Pancreas (tissue), 10 donors: ENCODE results near the gene SOS2. TPM values are rescaled to one million over a fixed set of nuclear protein-coding genes. Genes with fewer than 3 reads are reported as not detected.

Experiments used
- ATAC-seq, 4 donors: fragments of 200-7000 bp; cut with Tn5 transposase; one replicate each; pipeline versions ENCODE4 v1.8.0 to v1.9.1; 2020; ENCODE audit warnings: mild to moderate bottlenecking in 4 of 4, moderate library complexity in 4 of 4
- DNase-seq, 6 donors: peaks; one replicate each; pipeline ENCODE4 v3.0.0-alpha.2; 2020
- FAIRE-seq: peaks from 2 replicates; lab custom pipeline; 2012; peaks lifted over from hg19 to GRCh38; lab: Jason Lieb, UNC
- H3K27ac ChIP-seq, 4 donors: fragments of 200-600 bp; sonication (generic); 1 replicate in 3 of 4; 2 replicates in 1 of 4; pipeline versions ENCODE4 v1.5.0 to v1.8.0; 2020
- H3K27me3 ChIP-seq, 4 donors: fragments of 200-600 bp; one replicate each; pipeline ENCODE4 v1.8.0; 2021
- H3K36me3 ChIP-seq, 3 donors: fragments of 200-600 bp; sonication (generic) in 1 of 3; one replicate each; pipeline versions ENCODE4 v1.5.0 to v1.8.0; 2020 to 2021
- H3K4me1 ChIP-seq, 3 donors: fragments of 200-600 bp; one replicate each; pipeline ENCODE4 v1.8.0; 2021
- H3K4me3 ChIP-seq, 4 donors: fragments of 200-600 bp; sonication (generic) in 2 of 4; one replicate each; pipeline versions ENCODE4 v1.5.0 to v1.8.0; 2020 to 2021
- H3K9me3 ChIP-seq, 4 donors: fragments of 200-600 bp; one replicate each; pipeline ENCODE4 v1.8.0; 2021
- whole genome bisulfite sequencing, 2 donors: extraction: QIAGEN DNeasy Blood & Tissue Kit; methylation state at CpG; one replicate each; pipeline ENCODE4 v1.1.7; 2013; 5-methylcytosine and 5-hydroxymethylcytosine counted together
- intact Hi-C, 3 donors: fragments of 100-400 bp; cut with DNase I; formaldehyde crosslinking; loops; one replicate each; pipeline versions ENCODE4 v1.11.1 to v1.14.2; 2022
- polyA plus RNA-seq, 2 donors: library from polyadenylated mRNA; stranded (reverse); fragments of 200-250 nt; gene quantifications; one replicate each; pipeline ENCODE4 v1.2.3, GENCODE V29; 2013
- total RNA-seq, 6 donors: library from RNA; stranded (reverse); fragmentation: NEBNext Ultra II Directional in 4 of 6; extraction: Animal tissue kit (Norgen Biotek cat#: 25700) in 4 of 6; gene quantifications; one replicate each; pipeline versions ENCODE4 v1.2.1 to v1.2.4, GENCODE V29; 2021 to 2023
- TF ChIP-seq, protein P1 (sequence below), 4 donors: fragments of 200-600 bp; sonication (generic) in 3 of 4; IDR thresholded peaks; one replicate each; pipeline versions ENCODE4 v1.5.0 to v1.8.0; 2021; ENCODE audit warnings: antibody characterized with exemption in 4 of 4
- donor health status: healthy with polysubstance abuse.
- donor health status: DM: no; HTN: no; CAD: no; lungs with moderate emphysema.
- donor health status: DM: no; HTN: no; CAD: no.
- donor health status: control.
- donor health status: control.
- donor health status: Bipolar disorder and iron deficiency.
- donor health status: DM: yes; HTN: yes; CAD: no.
- donor health status: DM: no; HTN: no; CAD: no.
- donor health status: DM: no; HTN: no; CAD: no.
- donor health status: DM: yes; HTN: yes; CAD: no.

Gene SOS2
- total and polyA plus RNA-seq, 8 donors, result 4.2 to 19.9 (median 10.7) TPM

DNA sequence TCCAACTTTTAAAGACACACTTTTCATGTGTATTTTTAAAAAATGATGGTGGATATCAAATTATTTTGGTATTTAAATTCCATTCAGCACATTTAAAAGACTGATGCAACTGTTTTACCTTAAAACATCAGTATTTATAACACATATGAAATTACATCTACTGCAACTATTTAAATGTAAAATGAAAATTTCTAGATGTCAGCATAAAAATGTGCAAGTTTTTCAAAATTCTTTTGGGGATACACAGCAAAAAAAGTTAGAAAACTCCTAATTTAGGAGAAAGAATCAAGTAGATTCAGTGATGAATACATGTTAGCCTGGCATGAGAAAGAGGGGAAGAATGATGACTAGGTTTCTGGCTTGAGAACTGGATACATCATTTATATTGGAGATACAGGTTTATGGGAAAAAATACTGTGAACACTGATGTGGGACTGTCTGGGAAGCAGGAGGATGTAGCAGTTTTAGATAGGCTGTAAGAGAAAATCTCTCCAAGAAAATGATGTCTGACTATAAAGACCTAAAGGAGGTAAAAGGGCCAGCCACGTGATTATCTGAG, 9.2 kb downstream of the SOS2 start:
- TF ChIP-seq, protein P1, sequence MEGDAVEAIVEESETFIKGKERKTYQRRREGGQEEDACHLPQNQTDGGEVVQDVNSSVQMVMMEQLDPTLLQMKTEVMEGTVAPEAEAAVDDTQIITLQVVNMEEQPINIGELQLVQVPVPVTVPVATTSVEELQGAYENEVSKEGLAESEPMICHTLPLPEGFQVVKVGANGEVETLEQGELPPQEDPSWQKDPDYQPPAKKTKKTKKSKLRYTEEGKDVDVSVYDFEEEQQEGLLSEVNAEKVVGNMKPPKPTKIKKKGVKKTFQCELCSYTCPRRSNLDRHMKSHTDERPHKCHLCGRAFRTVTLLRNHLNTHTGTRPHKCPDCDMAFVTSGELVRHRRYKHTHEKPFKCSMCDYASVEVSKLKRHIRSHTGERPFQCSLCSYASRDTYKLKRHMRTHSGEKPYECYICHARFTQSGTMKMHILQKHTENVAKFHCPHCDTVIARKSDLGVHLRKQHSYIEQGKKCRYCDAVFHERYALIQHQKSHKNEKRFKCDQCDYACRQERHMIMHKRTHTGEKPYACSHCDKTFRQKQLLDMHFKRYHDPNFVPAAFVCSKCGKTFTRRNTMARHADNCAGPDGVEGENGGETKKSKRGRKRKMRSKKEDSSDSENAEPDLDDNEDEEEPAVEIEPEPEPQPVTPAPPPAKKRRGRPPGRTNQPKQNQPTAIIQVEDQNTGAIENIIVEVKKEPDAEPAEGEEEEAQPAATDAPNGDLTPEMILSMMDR (IDR thresholded peaks at IDR 0.05), result no peak
- DNase-seq (no peak), FAIRE-seq (no peak), ATAC-seq (no peak)
- intact Hi-C loops, result no loop called here
- Histone ChIP-seq H3K27ac (no peak overlapping the region), H3K9me3 (no peaks in the 10 kb centered on the region), H3K36me3 (no peaks in the 10 kb centered on the region), H3K27me3 (no peaks in the 10 kb centered on the region), H3K4me1 (peaks cover 5 to 21% (median 17%) of the 10 kb centered on the region in 3 donors), H3K4me3 (no peak overlapping the region)
- WGBS, 2 donors, result 84 to 91% methylated on average over 1 of the region's 1 CpG

DNA sequence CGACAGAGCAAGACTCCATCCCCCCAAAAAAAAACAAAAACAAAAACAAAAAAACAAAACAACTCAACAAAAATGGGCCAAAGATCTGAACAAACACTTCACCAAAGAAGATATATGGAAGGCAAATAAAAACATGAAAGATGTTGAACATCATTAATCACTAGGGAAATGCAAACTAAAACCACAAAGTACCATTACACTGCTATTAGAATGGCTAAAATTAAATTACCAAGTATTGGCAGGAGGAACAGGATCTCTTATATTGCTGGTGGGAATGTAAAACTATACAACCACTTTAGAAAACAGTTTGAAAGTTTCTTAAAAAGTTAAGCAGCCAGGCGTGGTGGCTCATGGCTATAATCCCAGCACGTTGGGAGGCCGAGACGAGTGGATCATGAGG, 12.9 kb downstream of the SOS2 start:
- no peaks in the 10 kb centered on the region for H3K9me3 ChIP-seq
- TF ChIP-seq, protein P1 (IDR thresholded peaks at IDR 0.05), result no peak
- WGBS, 2 donors, result 93 to 96% methylated on average over 5 of the region's 5 CpGs
- FAIRE-seq (no peak), DNase-seq (no peak), ATAC-seq (no peak)
- peaks cover 0 to 5% (median 0%) of the 10 kb centered on the region in 3 donors for H3K4me1 ChIP-seq
- no peaks in the 10 kb centered on the region for H3K27me3 ChIP-seq
- no peaks in the 10 kb centered on the region for H3K36me3 ChIP-seq
- no peak overlapping the region for H3K27ac ChIP-seq
- intact Hi-C loops, result no loop called here
- H3K4me3 ChIP-seq, result no peak overlapping the region

DNA sequence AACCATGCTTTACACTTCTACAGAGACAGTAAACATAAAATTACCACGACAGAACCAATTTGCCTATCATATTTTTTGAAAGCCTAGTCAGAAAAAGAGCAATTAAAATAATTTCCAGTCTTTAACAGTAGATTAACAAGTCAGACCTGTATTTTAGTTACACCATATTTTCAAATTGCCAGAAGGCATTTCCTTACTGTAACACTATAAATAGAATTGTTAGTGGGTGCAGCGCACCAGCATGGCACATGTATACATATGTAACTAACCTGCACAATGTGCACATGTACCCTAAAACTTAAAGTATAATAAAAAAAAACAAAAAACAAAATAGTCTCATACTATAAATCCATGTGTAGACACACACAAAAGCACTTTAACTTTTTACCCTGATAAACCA, 16.0 kb downstream of the SOS2 start:
- no peak overlapping the region for H3K4me3 ChIP-seq
- no peak for DNase-seq
- no peaks in the 10 kb centered on the region for H3K27me3 ChIP-seq
- H3K36me3 ChIP-seq, result no peaks in the 10 kb centered on the region
- 70 to 80% methylated on average over 2 of the region's 2 CpGs for WGBS, 2 donors
- FAIRE-seq, result no peak
- intact Hi-C loops, result no loop called here
- TF ChIP-seq, protein P1 (IDR thresholded peaks at IDR 0.05), result no peak
- no peak overlapping the region for H3K27ac ChIP-seq
- no peaks in the 10 kb centered on the region for H3K9me3 ChIP-seq
- H3K4me1 ChIP-seq, result peaks cover 0 to 5% (median 0%) of the 10 kb centered on the region in 3 donors
- no peak for ATAC-seq

DNA sequence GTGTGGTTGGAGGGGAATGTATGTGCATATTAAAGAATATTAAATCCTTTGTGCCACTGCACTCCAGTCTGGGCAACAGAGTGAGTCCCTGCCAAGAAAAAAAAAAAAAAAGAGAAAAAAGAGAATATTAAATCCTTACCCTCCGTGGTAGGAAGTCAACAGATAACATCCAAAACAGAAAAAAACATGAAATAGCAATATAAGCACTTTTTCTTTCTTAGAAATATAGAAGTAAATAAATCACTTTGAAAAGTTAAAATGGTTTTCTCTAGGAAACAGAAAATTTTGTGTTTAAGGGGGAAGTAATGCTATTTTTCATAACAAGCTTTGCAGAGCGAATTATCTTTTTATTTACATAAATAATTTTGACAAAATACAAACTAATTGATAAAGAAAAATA, 17.6 kb downstream of the SOS2 start:
- no peak overlapping the region for H3K27ac ChIP-seq
- 65 to 67% methylated on average over 2 of the region's 2 CpGs for WGBS, 2 donors
- no peaks in the 10 kb centered on the region for H3K9me3 ChIP-seq
- no peak overlapping the region for H3K4me3 ChIP-seq
- no peak for ATAC-seq
- intact Hi-C loops, result no loop called here
- DNase-seq, result no peak
- peaks cover 0 to 5% (median 0%) of the 10 kb centered on the region in 3 donors for H3K4me1 ChIP-seq
- no peak for FAIRE-seq
- TF ChIP-seq, protein P1 (IDR thresholded peaks at IDR 0.05), result no peak
- no peaks in the 10 kb centered on the region for H3K27me3 ChIP-seq
- H3K36me3 ChIP-seq, result no peaks in the 10 kb centered on the region

DNA sequence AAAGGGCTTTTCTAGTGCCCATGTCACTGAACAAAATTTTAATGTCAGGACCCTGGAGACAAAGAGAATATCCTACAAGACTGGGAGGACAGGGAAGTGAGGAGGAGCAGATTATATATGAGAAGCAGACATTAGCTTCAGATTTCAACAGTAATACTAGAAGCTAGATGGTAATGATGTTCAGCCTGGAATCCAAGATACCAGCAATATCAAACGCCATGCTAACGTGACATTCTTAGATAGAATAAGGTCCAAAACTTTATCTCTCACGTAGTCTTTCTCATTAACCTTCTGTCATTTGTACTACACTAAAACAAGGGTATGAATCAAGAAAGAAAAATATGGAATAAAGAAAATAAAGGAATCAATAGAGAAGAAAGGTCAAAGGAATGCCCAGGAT, 18.7 kb downstream of the SOS2 start:
- Histone ChIP-seq H3K27me3 (no peaks in the 10 kb centered on the region), H3K27ac (no peak overlapping the region), H3K4me1 (peaks cover 0 to 5% (median 0%) of the 10 kb centered on the region in 3 donors), H3K4me3 (no peak overlapping the region), H3K9me3 (no peaks in the 10 kb centered on the region), H3K36me3 (no peaks in the 10 kb centered on the region)
- intact Hi-C loops, result no loop called here
- FAIRE-seq, result no peak
- no peak for ATAC-seq
- DNase-seq, result no peak
- 28 to 31% methylated on average over 3 of the region's 3 CpGs for WGBS, 2 donors
- TF ChIP-seq, protein P1 (IDR thresholded peaks at IDR 0.05), result no peak
